ENCODE measurements around the gene SLC49A3. TPM values are rescaled to one million over a fixed set of nuclear protein-coding genes. Genes with fewer than 3 reads are reported as not detected.

Gene SLC49A3
- total and polyA plus RNA-seq, 2 of the 13 experiments (the other 11 are each of a cell fraction or from before 2014, with no cell fraction given), result 0.07 to 0.17 TPM

DNA sequence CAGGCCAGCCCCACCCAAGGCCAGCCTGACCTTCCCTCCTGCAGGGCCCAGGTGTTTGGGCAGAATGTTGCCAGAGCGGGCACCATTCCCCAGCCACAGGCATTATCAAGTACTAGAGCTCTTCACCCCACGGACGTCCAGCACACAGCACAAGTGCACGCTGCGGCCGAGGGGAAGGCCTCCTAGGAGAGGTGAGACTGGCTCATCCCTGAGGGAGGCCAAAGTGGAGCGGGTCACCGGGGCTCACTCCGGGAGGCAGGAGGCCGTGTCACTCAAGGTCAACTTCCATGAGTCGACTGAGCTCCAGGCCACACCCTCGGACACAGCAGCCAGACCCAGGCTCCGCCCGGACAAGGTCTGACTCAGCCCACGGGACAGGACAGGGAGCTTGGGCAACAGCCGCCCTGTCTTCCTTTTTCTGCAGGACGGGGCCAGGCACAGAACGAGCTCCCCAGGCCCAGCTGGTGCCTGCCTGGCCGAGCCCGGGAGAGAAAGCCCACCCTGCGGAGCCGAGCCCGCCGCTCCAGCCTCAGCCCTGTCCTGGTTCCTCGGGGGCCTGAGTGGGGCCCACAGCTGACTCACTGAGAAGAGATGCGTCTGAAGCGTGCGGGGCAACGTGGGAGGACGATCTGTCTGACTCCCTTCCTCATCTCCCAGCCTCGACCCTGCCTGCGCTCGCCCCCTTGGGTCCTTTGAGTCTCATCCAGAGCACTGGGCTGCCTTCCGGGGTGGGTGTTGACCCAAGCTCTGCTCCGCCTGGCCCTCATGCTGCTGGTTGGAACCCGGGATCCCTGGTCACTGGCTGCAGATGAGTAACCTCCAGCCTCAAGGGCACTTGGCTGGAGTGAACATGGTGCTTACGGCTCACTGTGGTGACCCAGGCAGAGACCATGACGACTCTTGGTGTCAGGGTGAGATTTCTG, 1.6 kb downstream of the SLC49A3 start (continued):
- TF ChIP-seq, protein P1, sequence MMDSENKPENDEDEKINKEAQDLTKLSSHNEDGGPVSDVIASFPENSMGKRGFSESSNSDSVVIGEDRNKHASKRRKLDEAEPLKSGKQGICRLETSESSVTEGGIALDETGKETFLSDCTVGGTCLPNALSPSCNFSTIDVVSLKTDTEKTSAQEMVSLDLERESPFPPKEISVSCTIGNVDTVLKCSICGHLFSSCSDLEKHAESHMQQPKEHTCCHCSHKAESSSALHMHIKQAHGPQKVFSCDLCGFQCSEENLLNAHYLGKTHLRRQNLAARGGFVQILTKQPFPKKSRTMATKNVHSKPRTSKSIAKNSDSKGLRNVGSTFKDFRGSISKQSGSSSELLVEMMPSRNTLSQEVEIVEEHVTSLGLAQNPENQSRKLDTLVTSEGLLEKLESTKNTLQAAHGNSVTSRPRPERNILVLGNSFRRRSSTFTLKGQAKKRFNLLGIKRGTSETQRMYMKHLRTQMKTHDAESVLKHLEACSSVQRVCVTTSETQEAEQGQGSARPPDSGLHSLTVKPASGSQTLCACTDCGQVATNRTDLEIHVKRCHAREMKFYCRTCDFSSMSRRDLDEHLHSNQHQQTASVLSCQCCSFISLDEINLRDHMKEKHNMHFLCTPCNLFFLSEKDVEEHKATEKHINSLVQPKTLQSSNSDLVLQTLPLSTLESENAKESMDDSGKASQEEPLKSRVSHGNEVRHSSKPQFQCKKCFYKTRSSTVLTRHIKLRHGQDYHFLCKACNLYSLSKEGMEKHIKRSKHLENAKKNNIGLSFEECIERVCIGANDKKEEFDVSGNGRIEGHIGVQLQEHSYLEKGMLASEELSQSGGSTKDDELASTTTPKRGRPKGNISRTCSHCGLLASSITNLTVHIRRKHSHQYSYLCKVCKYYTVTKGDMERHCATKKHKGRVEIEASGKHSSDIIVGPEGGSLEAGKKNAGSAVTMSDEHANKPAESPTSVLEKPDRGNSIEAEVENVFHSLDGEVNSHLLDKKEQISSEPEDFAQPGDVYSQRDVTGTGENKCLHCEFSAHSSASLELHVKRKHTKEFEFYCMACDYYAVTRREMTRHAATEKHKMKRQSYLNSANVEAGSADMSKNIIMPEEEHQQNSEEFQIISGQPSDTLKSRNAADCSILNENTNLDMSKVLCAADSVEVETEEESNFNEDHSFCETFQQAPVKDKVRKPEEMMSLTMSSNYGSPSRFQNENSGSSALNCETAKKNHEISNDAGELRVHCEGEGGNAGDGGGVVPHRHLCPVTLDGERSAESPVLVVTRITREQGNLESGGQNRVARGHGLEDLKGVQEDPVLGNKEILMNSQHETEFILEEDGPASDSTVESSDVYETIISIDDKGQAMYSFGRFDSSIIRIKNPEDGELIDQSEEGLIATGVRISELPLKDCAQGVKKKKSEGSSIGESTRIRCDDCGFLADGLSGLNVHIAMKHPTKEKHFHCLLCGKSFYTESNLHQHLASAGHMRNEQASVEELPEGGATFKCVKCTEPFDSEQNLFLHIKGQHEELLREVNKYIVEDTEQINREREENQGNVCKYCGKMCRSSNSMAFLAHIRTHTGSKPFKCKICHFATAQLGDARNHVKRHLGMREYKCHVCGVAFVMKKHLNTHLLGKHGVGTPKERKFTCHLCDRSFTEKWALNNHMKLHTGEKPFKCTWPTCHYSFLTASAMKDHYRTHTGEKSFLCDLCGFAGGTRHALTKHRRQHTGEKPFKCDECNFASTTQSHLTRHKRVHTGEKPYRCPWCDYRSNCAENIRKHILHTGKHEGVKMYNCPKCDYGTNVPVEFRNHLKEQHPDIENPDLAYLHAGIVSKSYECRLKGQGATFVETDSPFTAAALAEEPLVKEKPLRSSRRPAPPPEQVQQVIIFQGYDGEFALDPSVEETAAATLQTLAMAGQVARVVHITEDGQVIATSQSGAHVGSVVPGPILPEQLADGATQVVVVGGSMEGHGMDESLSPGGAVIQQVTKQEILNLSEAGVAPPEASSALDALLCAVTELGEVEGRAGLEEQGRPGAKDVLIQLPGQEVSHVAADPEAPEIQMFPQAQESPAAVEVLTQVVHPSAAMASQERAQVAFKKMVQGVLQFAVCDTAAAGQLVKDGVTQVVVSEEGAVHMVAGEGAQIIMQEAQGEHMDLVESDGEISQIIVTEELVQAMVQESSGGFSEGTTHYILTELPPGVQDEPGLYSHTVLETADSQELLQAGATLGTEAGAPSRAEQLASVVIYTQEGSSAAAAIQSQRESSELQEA (CRISPR knock-in tag; IDR thresholded peaks at IDR 0.05; ENCODE audit: not compliant biosample characterization), result no peak
- TF ChIP-seq, protein P2, sequence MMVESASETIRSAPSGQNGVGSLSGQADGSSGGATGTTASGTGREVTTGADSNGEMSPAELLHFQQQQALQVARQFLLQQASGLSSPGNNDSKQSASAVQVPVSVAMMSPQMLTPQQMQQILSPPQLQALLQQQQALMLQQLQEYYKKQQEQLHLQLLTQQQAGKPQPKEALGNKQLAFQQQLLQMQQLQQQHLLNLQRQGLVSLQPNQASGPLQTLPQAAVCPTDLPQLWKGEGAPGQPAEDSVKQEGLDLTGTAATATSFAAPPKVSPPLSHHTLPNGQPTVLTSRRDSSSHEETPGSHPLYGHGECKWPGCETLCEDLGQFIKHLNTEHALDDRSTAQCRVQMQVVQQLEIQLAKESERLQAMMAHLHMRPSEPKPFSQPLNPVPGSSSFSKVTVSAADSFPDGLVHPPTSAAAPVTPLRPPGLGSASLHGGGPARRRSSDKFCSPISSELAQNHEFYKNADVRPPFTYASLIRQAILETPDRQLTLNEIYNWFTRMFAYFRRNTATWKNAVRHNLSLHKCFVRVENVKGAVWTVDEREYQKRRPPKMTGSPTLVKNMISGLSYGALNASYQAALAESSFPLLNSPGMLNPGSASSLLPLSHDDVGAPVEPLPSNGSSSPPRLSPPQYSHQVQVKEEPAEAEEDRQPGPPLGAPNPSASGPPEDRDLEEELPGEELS (CRISPR knock-in tag; IDR thresholded peaks at IDR 0.05), result peak; percentile 49; the same call in 1 of the 2 replicates
- TF ChIP-seq ZNF883 (CRISPR knock-in tag; IDR thresholded peaks at IDR 0.05; ENCODE audit: not compliant biosample characterization), result peak; percentile 42
- no peak for TF ChIP-seq ZNF530 (CRISPR knock-in tag; IDR thresholded peaks at IDR 0.05; ENCODE audit: low read depth)
- peak; percentile 27; the same call in 1 of the 2 replicates for TF ChIP-seq IRF2 (CRISPR knock-in tag; IDR thresholded peaks at IDR 0.05)
- peak; percentile 84 for TF ChIP-seq POLR2G (IDR thresholded peaks at IDR 0.05; ENCODE audit: low read depth, low read length)
- no peak for TF ChIP-seq ZNF251 (CRISPR knock-in tag; IDR thresholded peaks at IDR 0.05)
- 0 out of 2 replicates have a peak, but pooled peaks have one; percentile 30 for TF ChIP-seq MEIS1 (CRISPR knock-in tag; IDR thresholded peaks at IDR 0.05; ENCODE audit: borderline replicate concordance)
- TF ChIP-seq, protein P3, sequence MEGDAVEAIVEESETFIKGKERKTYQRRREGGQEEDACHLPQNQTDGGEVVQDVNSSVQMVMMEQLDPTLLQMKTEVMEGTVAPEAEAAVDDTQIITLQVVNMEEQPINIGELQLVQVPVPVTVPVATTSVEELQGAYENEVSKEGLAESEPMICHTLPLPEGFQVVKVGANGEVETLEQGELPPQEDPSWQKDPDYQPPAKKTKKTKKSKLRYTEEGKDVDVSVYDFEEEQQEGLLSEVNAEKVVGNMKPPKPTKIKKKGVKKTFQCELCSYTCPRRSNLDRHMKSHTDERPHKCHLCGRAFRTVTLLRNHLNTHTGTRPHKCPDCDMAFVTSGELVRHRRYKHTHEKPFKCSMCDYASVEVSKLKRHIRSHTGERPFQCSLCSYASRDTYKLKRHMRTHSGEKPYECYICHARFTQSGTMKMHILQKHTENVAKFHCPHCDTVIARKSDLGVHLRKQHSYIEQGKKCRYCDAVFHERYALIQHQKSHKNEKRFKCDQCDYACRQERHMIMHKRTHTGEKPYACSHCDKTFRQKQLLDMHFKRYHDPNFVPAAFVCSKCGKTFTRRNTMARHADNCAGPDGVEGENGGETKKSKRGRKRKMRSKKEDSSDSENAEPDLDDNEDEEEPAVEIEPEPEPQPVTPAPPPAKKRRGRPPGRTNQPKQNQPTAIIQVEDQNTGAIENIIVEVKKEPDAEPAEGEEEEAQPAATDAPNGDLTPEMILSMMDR (CRISPR knock-in tag; IDR thresholded peaks at IDR 0.05), result peak; percentile 19; the same call in 1 of the 2 replicates
- TF ChIP-seq TAF1 (CRISPR knock-in tag; IDR thresholded peaks at IDR 0.05), result peak; percentile 84
- peak; percentile 61; the same call in 1 of the 2 replicates for TF ChIP-seq FOSL1 (CRISPR knock-in tag; IDR thresholded peaks at IDR 0.05; ENCODE audit: borderline replicate concordance)
- TF ChIP-seq ZNF616 (CRISPR knock-in tag; IDR thresholded peaks at IDR 0.05; ENCODE audit: low read depth), result 0 out of 2 replicates have a peak, but pooled peaks have one; percentile 82
- TF ChIP-seq ZNF263 (CRISPR knock-in tag; IDR thresholded peaks at IDR 0.05), result peak; percentile 66
- TF ChIP-seq ZNF775 (CRISPR knock-in tag; IDR thresholded peaks at IDR 0.05; ENCODE audit: borderline replicate concordance), result no peak
- no peak for TF ChIP-seq ZNF558 (CRISPR knock-in tag; IDR thresholded peaks at IDR 0.05; ENCODE audit: borderline replicate concordance)
- TF ChIP-seq TCF7L2 (IDR thresholded peaks at IDR 0.05; ENCODE audit: low read depth, low read length), result no peak
